HL-60 (cell line): Measurements from ENCODE around the gene YJEFN3.
A peak's percentile ranks its signal among the peaks of the same experiment; 100 is the strongest.

ENCODE experiments used
- DNase-seq, 2 experiments: peaks; one replicate each; pipeline ENCODE4 v3.0.0-alpha.2; 2010 to 2020; ENCODE audit warnings: low read depth in 1 of 2, low spot score in 1 of 2
- H3K27ac ChIP-seq: fragments of 250-450 bp; sonication (Bioruptor Pico); replicated peaks from 2 replicates; pipeline ENCODE4 v1.5.1; 2020; ENCODE audit warnings: mild to moderate bottlenecking, moderate library complexity
- H3K27me3 ChIP-seq: fragments of 250-450 bp; sonication (Bioruptor Pico); 2 replicates; pipeline ENCODE4 v1.5.1; 2021; ENCODE audit warnings: mild to moderate bottlenecking, moderate library complexity; ENCODE audit not compliant: insufficient read depth, poor library complexity, severe bottlenecking
- H3K4me3 ChIP-seq: replicated peaks from 2 replicates; pipeline ENCODE4 v1.5.1; 2011; ENCODE audit warnings: mild to moderate bottlenecking, control low read depth, low read length; ENCODE audit not compliant: insufficient read depth
- GABPA ChIP-seq: IDR thresholded peaks from 2 replicates; pipeline ENCODE4 v1.6.1; 2012; ENCODE audit warnings: low read depth
- POLR2AphosphoS5 ChIP-seq: IDR thresholded peaks from 2 replicates; pipeline ENCODE4 v1.6.1; 2012; ENCODE audit warnings: low read depth
- SPI1 ChIP-seq: IDR thresholded peaks from 2 replicates; pipeline ENCODE4 v1.6.1; 2012; ENCODE audit warnings: low read depth, mild to moderate bottlenecking, borderline replicate concordance
- TF ChIP-seq, protein P1 (sequence below): IDR thresholded peaks from one replicate; pipeline ENCODE4 v1.5.1; 2011; ENCODE audit warnings: low read length, control low read depth, inconsistent platforms; ENCODE audit not compliant: insufficient read depth
- TF ChIP-seq, protein P2 (sequence below): IDR thresholded peaks from 2 replicates; pipeline ENCODE4 v1.6.1; 2012; ENCODE audit warnings: low read depth; ENCODE audit not compliant: insufficient replicate concordance

Gene YJEFN3

DNA sequence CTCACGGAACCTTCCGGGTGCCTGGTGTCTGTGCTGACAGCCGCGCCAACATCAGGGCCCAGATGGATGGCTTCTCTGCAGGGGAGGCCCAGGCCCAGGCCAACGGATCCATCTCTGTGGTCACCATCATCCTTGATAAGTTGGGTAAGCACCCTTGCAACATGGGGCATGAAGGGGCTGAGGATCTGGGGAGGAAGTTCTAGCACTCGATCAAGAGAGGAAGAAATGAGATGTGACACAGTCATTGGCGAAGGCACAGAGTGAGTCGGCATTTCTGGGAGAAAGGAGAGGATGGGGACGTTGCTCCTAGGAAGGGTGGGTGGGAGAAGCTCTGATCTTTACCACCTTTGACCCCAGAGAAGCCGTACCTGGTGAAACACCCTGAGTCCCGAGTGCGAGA, 13.8 kb downstream of the YJEFN3 start:
- TF ChIP-seq GABPA: peak; percentile 74
- TF ChIP-seq POLR2AphosphoS5: peak; percentile 77
- TF ChIP-seq SPI1: peak; percentile 72; the same call in 1 of the 2 replicates
- TF ChIP-seq, protein P1, sequence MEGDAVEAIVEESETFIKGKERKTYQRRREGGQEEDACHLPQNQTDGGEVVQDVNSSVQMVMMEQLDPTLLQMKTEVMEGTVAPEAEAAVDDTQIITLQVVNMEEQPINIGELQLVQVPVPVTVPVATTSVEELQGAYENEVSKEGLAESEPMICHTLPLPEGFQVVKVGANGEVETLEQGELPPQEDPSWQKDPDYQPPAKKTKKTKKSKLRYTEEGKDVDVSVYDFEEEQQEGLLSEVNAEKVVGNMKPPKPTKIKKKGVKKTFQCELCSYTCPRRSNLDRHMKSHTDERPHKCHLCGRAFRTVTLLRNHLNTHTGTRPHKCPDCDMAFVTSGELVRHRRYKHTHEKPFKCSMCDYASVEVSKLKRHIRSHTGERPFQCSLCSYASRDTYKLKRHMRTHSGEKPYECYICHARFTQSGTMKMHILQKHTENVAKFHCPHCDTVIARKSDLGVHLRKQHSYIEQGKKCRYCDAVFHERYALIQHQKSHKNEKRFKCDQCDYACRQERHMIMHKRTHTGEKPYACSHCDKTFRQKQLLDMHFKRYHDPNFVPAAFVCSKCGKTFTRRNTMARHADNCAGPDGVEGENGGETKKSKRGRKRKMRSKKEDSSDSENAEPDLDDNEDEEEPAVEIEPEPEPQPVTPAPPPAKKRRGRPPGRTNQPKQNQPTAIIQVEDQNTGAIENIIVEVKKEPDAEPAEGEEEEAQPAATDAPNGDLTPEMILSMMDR: no peak
- Histone ChIP-seq H3K27me3 (no peaks in the 10 kb centered on the region), H3K27ac (peak overlapping the region; percentile 85), H3K4me3 (no peak overlapping the region)
- peak; percentile 88 to 95 for DNase-seq

DNA sequence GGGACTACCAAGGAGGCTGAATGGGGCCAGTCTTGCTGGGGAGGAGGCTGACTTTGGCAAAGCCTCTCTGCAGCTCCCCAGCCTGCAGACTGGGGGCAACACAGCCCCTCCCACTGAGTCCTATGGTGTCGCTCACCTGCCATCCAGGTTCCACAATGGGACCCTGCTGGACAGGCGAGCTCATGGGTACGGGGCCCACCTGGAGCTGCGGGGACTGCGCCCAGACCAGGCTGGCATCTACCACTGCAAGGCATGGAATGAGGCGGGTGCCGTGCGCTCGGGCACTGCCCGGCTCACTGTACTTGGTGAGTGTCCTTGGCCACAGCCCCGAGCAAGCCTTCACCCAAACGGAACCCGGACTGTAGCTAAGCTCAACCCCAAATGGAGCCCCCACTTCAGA, 14.4 kb downstream of the YJEFN3 start:
- H3K4me3 ChIP-seq: no peak overlapping the region
- TF ChIP-seq, protein P2, sequence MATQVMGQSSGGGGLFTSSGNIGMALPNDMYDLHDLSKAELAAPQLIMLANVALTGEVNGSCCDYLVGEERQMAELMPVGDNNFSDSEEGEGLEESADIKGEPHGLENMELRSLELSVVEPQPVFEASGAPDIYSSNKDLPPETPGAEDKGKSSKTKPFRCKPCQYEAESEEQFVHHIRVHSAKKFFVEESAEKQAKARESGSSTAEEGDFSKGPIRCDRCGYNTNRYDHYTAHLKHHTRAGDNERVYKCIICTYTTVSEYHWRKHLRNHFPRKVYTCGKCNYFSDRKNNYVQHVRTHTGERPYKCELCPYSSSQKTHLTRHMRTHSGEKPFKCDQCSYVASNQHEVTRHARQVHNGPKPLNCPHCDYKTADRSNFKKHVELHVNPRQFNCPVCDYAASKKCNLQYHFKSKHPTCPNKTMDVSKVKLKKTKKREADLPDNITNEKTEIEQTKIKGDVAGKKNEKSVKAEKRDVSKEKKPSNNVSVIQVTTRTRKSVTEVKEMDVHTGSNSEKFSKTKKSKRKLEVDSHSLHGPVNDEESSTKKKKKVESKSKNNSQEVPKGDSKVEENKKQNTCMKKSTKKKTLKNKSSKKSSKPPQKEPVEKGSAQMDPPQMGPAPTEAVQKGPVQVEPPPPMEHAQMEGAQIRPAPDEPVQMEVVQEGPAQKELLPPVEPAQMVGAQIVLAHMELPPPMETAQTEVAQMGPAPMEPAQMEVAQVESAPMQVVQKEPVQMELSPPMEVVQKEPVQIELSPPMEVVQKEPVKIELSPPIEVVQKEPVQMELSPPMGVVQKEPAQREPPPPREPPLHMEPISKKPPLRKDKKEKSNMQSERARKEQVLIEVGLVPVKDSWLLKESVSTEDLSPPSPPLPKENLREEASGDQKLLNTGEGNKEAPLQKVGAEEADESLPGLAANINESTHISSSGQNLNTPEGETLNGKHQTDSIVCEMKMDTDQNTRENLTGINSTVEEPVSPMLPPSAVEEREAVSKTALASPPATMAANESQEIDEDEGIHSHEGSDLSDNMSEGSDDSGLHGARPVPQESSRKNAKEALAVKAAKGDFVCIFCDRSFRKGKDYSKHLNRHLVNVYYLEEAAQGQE: no peak
- TF ChIP-seq POLR2AphosphoS5: no peak
- TF ChIP-seq SPI1: no peak
- TF ChIP-seq, protein P1: no peak
- TF ChIP-seq GABPA: no peak
- no peak for DNase-seq
- peak overlapping the region; percentile 85 for H3K27ac ChIP-seq
- H3K27me3 ChIP-seq: no peaks in the 10 kb centered on the region

DNA sequence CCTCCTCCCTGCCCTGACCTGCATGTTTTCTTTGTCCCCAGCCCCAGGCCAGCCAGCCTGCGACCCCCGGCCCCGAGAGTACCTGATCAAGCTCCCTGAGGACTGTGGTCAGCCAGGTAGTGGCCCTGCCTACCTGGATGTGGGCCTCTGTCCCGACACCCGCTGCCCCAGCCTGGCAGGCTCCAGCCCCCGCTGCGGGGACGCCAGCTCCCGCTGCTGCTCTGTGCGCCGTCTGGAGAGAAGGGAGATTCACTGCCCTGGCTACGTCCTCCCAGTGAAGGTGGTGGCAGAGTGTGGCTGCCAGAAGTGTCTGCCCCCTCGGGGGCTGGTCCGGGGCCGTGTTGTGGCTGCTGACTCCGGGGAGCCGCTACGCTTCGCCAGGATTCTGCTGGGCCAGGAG, 14.9 kb downstream of the YJEFN3 start:
- no peak for TF ChIP-seq POLR2AphosphoS5
- Histone ChIP-seq H3K27ac (peak overlapping the region; percentile 85), H3K27me3 (no peaks in the 10 kb centered on the region), H3K4me3 (no peak overlapping the region)
- no peak for DNase-seq

DNA sequence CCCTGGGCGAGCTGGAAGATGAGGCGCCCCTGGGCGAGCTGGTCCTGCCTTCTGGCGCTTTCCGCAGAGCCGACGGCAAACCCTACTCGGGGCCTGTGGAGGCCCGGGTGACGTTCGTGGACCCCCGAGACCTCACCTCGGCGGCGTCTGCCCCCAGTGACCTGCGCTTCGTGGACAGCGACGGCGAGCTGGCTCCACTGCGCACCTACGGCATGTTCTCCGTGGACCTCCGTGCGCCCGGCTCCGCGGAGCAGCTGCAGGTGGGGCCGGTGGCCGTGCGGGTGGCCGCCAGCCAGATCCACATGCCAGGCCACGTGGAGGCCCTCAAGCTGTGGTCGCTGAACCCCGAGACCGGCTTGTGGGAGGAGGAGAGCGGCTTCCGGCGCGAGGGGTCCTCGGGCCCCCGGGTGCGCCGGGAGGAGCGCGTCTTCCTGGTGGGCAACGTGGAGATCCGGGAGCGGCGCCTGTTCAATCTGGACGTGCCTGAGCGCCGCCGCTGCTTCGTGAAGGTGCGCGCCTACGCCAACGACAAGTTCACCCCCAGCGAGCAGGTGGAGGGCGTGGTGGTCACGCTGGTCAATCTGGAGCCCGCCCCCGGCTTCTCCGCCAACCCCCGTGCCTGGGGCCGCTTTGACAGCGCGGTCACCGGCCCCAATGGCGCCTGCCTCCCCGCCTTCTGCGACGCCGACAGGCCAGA, 15.7 kb downstream of the YJEFN3 start:
- TF ChIP-seq POLR2AphosphoS5: no peak
- TF ChIP-seq SPI1: no peak

DNA sequence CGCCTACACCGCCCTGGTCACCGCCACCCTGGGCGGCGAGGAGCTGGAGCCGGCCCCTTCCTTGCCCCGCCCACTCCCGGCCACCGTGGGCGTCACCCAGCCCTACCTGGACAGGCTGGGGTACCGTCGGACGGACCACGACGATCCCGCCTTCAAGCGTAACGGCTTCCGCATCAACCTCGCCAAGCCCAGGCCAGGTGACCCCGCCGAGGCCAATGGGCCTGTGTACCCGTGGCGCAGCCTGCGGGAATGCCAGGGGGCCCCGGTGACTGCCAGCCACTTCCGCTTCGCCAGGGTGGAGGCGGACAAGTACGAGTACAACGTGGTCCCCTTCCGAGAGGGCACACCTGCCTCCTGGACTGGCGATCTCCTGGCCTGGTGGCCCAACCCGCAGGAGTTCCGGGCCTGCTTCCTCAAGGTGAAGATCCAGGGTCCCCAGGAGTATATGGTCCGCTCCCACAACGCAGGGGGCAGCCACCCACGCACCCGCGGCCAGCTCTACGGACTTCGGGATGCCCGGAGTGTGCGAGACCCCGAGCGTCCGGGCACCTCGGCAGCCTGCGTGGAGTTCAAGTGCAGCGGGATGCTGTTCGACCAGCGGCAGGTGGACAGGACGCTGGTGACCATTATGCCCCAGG, 16.4 kb downstream of the YJEFN3 start:
- no peak for DNase-seq
- Histone ChIP-seq H3K27me3 (no peaks in the 10 kb centered on the region), H3K4me3 (no peak overlapping the region), H3K27ac (no peak overlapping the region)
- TF ChIP-seq SPI1: no peak
- TF ChIP-seq POLR2AphosphoS5: no peak
- TF ChIP-seq, protein P2: no peak
- TF ChIP-seq, protein P1: no peak
- TF ChIP-seq GABPA: no peak

More for the DNA sequence above, 15.7 kb downstream of the YJEFN3 start:
- Histone ChIP-seq H3K27me3 (no peaks in the 10 kb centered on the region), H3K4me3 (no peak overlapping the region), H3K27ac (no peak overlapping the region; the same call in 1 of the 2 replicates)
- no peak for DNase-seq
